ENCODE results near the gene MTURN. TPM values are rescaled to one million over a fixed set of nuclear protein-coding genes. Genes with fewer than 3 reads are reported as not detected.

MTURN gene
- total RNA-seq, 1 experiment from 2014 or later: 5.4 TPM

- Histone ChIP-seq H3K79me2 (ENCODE audit: low read length) (no peaks in the 10 kb centered on the region), H3K36me3 (ENCODE audit: low read depth, low read length) (no peaks in the 10 kb centered on the region), H3K9me2 (replicated peaks; ENCODE audit: low read length) (no peaks in the 10 kb centered on the region), H3K9ac (ENCODE audit: low read length) (no peak overlapping the region), H3K27ac (ENCODE audit: low read length) (no peak overlapping the region), H3K27me3 (ENCODE audit: low read length) (no peaks in the 10 kb centered on the region), H3F3A (ENCODE audit: low read length, unreplicated experiment) (peaks cover 2% of the 10 kb centered on the region), H3K4me1 (ENCODE audit: insufficient read depth, low read length) (no peaks in the 10 kb centered on the region), H3K4me3 (ENCODE audit: low read length) (no peak overlapping the region), H3K4me2 (ENCODE audit: low read length) (no peak overlapping the region), H4K20me1 (ENCODE audit: low read length) (no peaks in the 10 kb centered on the region), H2AFZ (ENCODE audit: low read length) (no peak overlapping the region), H3K9me3 (ENCODE audit: low read length) (no peaks in the 10 kb centered on the region)
- ATAC-seq: no peak
- BruUV-seq (replicated peaks): no TSS peak
- DNase-seq: no peak
- CTCF ChIA-PET: no interaction called here
- POLR2A ChIA-PET (ENCODE audit: unreplicated experiment): interaction anchor here (0.6 kb wide), 1 partner anchor 24 kb away, joined by 3 read pairs; no protein-coding TSS in a partner anchor
- intact Hi-C loops (cut with micrococcal nuclease): no loop called here
- TF ChIP-seq EZH2 (IDR thresholded peaks at IDR 0.05; ENCODE audit: low read length, unreplicated experiment) (no peak), EZH2phosphoT487 (IDR thresholded peaks at IDR 0.05; ENCODE audit: borderline replicate concordance, low read length) (no peak)
Measured at GRCh38 chr7:30119890-30120577, 14.8 kb upstream of the MTURN start.

GRCh38 chr7:30133736-30134610 is 813 bp upstream of the MTURN start:
- H3K27ac ChIP-seq (ENCODE audit: low read length): no peak overlapping the region
- no peaks in the 10 kb centered on the region for H3K36me3 ChIP-seq (ENCODE audit: low read depth, low read length)
- H4K20me1 ChIP-seq (ENCODE audit: low read length): no peaks in the 10 kb centered on the region
- peak overlapping the region; percentile 98 for H3K4me2 ChIP-seq (ENCODE audit: low read length)
- no TSS peak for BruUV-seq (replicated peaks)
- H3K79me2 ChIP-seq (ENCODE audit: low read length): no peaks in the 10 kb centered on the region
- CTCF ChIA-PET: interaction anchor here (1.2 kb wide), 1 partner anchor 31 kb away, joined by 3 read pairs; no protein-coding TSS in a partner anchor
- POLR2A ChIA-PET (ENCODE audit: unreplicated experiment): interaction anchor here (0.7 kb wide), 1 partner anchor 181 kb away, joined by 3 read pairs; no protein-coding TSS in a partner anchor
- peak overlapping the region; percentile 33; the same call in 1 of the 2 replicates for H3K9ac ChIP-seq (ENCODE audit: low read length)
- H3K4me1 ChIP-seq (ENCODE audit: insufficient read depth, low read length): peaks cover 5% of the 10 kb centered on the region; the same call in 1 of the 2 replicates
- no peak for DNase-seq
- peak overlapping the region; percentile 87 for H2AFZ ChIP-seq (ENCODE audit: low read length)
- TF ChIP-seq EZH2 (IDR thresholded peaks at IDR 0.05; ENCODE audit: low read length, unreplicated experiment) (no peak), CTCF (conservative IDR thresholded peaks at IDR 0.05; ENCODE audit: low read depth, low read length) (no peak), EZH2phosphoT487 (IDR thresholded peaks at IDR 0.05; ENCODE audit: borderline replicate concordance, low read length) (no peak)
- no peaks in the 10 kb centered on the region for H3K9me2 ChIP-seq (replicated peaks; ENCODE audit: low read length)
- peak overlapping the region; percentile 82 for H3K4me3 ChIP-seq (ENCODE audit: low read length)
- H3K27me3 ChIP-seq (ENCODE audit: low read length): no peaks in the 10 kb centered on the region
- no peaks in the 10 kb centered on the region for H3F3A ChIP-seq (ENCODE audit: low read length, unreplicated experiment)
- no peaks in the 10 kb centered on the region for H3K9me3 ChIP-seq (ENCODE audit: low read length)
- ATAC-seq: no peak
- intact Hi-C loops (cut with micrococcal nuclease): no loop called here

GRCh38 chr7:30135301-30136116 is 723 bp downstream of the MTURN start:
- no peaks in the 10 kb centered on the region for H3K27me3 ChIP-seq (ENCODE audit: low read length)
- ChIA-PET POLR2A (ENCODE audit: unreplicated experiment) (interaction anchor here (0.5 to 0.7 kb wide), 3 partner anchors 25 to 650 kb away, joined by 3 to 8 read pairs (median 5); no protein-coding TSS in a partner anchor), CTCF (no interaction called here)
- no peaks in the 10 kb centered on the region for H3K9me3 ChIP-seq (ENCODE audit: low read length)
- H3F3A ChIP-seq (ENCODE audit: low read length, unreplicated experiment): no peaks in the 10 kb centered on the region
- no peaks in the 10 kb centered on the region for H3K36me3 ChIP-seq (ENCODE audit: low read depth, low read length)
- intact Hi-C loops (cut with micrococcal nuclease): no loop called here
- peak overlapping the region; percentile 69 for H3K4me3 ChIP-seq (ENCODE audit: low read length)
- H3K9me2 ChIP-seq (replicated peaks; ENCODE audit: low read length): no peaks in the 10 kb centered on the region
- no peaks in the 10 kb centered on the region for H4K20me1 ChIP-seq (ENCODE audit: low read length)
- no TSS peak for BruUV-seq (replicated peaks)
- no peaks in the 10 kb centered on the region for H3K79me2 ChIP-seq (ENCODE audit: low read length)
- ATAC-seq (peak; percentile 44), DNase-seq (peak; percentile 27)
- peak overlapping the region; percentile 27; the same call in 1 of the 2 replicates for H3K9ac ChIP-seq (ENCODE audit: low read length)
- H3K27ac ChIP-seq (ENCODE audit: low read length): no peak overlapping the region
- H2AFZ ChIP-seq (ENCODE audit: low read length): peak overlapping the region; percentile 71
- peaks cover 5% of the 10 kb centered on the region; the same call in 1 of the 2 replicates for H3K4me1 ChIP-seq (ENCODE audit: insufficient read depth, low read length)
- H3K4me2 ChIP-seq (ENCODE audit: low read length): peak overlapping the region; percentile 80
- TF ChIP-seq EZH2 (IDR thresholded peaks at IDR 0.05; ENCODE audit: low read length, unreplicated experiment) (no peak), EZH2phosphoT487 (IDR thresholded peaks at IDR 0.05; ENCODE audit: borderline replicate concordance, low read length) (no peak)

Measured in PC-3 (cell line).